ENCODE data around the gene ALG12. TPM values are rescaled to one million over a fixed set of nuclear protein-coding genes. Genes with fewer than 3 reads are reported as not detected.

The ALG12 gene
- total and polyA plus RNA-seq, 2 of the 13 experiments (the other 11 are each of a cell fraction or from before 2014, with no cell fraction given), result 7.8 to 15.8 TPM

- TF ChIP-seq, protein P1, sequence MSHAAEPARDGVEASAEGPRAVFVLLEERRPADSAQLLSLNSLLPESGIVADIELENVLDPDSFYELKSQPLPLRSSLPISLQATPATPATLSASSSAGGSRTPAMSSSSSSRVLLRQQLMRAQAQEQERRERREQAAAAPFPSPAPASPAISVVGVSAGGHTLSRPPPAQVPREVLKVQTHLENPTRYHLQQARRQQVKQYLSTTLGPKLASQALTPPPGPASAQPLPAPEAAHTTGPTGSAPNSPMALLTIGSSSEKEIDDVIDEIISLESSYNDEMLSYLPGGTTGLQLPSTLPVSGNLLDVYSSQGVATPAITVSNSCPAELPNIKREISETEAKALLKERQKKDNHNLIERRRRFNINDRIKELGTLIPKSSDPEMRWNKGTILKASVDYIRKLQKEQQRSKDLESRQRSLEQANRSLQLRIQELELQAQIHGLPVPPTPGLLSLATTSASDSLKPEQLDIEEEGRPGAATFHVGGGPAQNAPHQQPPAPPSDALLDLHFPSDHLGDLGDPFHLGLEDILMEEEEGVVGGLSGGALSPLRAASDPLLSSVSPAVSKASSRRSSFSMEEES (CRISPR knock-in tag; IDR thresholded peaks at IDR 0.05), result peak; percentile 56; the same call in 1 of the 2 replicates
- TF ChIP-seq KMT2B (CRISPR knock-in tag; IDR thresholded peaks at IDR 0.05), result no peak
- no peak for TF ChIP-seq MTF2 (CRISPR knock-in tag; IDR thresholded peaks at IDR 0.05; ENCODE audit: borderline replicate concordance)
- no peak for TF ChIP-seq CCDC6 (CRISPR knock-in tag; IDR thresholded peaks at IDR 0.05)
- TF ChIP-seq ZNF703 (CRISPR knock-in tag; IDR thresholded peaks at IDR 0.05; ENCODE audit: borderline replicate concordance), result no peak
- TF ChIP-seq, protein P2, sequence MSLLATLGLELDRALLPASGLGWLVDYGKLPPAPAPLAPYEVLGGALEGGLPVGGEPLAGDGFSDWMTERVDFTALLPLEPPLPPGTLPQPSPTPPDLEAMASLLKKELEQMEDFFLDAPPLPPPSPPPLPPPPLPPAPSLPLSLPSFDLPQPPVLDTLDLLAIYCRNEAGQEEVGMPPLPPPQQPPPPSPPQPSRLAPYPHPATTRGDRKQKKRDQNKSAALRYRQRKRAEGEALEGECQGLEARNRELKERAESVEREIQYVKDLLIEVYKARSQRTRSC (CRISPR knock-in tag; IDR thresholded peaks at IDR 0.05; ENCODE audit: low read depth), result no peak
- peak in 1 of 2 experiments; percentile 36; a peak in 1 of 4 replicates for TF ChIP-seq KLF16 (CRISPR knock-in tag; IDR thresholded peaks at IDR 0.05)
- no peak; the same call in 1 of the 2 replicates for TF ChIP-seq EED (CRISPR knock-in tag; IDR thresholded peaks at IDR 0.05)
- no peak for TF ChIP-seq MAFK (conservative IDR thresholded peaks at IDR 0.05 in 1 of 2, IDR thresholded peaks at IDR 0.05 in 1 of 2; ENCODE audit: low read length in 2 of 2)
- TF ChIP-seq HCFC1 (IDR thresholded peaks at IDR 0.05; ENCODE audit: low read depth, low read length), result no peak
- no peak for TF ChIP-seq PLRG1 (conservative IDR thresholded peaks at IDR 0.05)
- TF ChIP-seq SP1 (IDR thresholded peaks at IDR 0.05), result no peak
- no peak; the same call in 1 of the 2 replicates for TF ChIP-seq SP1 (CRISPR knock-in tag; IDR thresholded peaks at IDR 0.05)
- no peak for TF ChIP-seq AFF4 (CRISPR knock-in tag; IDR thresholded peaks at IDR 0.05)
- TF ChIP-seq BRD4 (CRISPR knock-in tag; IDR thresholded peaks at IDR 0.05), result no peak; the same call in 1 of the 2 replicates
- no peak for TF ChIP-seq ZNF784 (CRISPR knock-in tag; IDR thresholded peaks at IDR 0.05; ENCODE audit: borderline replicate concordance)
- TF ChIP-seq THAP9 (CRISPR knock-in tag; IDR thresholded peaks at IDR 0.05; ENCODE audit: borderline replicate concordance), result peak; percentile 34; the same call in 1 of the 2 replicates
Observed at GRCh38 chr22:49958931-49959781, 40.9 kb upstream of the ALG12 start (continued).
